Measurements from ENCODE around the gene TTC31.

The TTC31 gene

GRCh38 chr2:74527741-74528140 is 44.9 kb downstream of the TTC31 start:
- no peak for DNase-seq

- no peak for DNase-seq
Observed at GRCh38 chr2:74528600-74529356, 45.9 kb downstream of the TTC31 start.

GRCh38 chr2:74529357-74530238 is 46.7 kb downstream of the TTC31 start, which contains the start of the genes AUP1 and HTRA2:
Gene AUP1 (minus strand): TSS chr2:74529706. CDS start chr2:74529629, 77 bp downstream.
Gene HTRA2 (plus strand): TSS chr2:74529933. CDS start chr2:74530007, 74 bp downstream.
- peak; percentile 99 for DNase-seq

DNA sequence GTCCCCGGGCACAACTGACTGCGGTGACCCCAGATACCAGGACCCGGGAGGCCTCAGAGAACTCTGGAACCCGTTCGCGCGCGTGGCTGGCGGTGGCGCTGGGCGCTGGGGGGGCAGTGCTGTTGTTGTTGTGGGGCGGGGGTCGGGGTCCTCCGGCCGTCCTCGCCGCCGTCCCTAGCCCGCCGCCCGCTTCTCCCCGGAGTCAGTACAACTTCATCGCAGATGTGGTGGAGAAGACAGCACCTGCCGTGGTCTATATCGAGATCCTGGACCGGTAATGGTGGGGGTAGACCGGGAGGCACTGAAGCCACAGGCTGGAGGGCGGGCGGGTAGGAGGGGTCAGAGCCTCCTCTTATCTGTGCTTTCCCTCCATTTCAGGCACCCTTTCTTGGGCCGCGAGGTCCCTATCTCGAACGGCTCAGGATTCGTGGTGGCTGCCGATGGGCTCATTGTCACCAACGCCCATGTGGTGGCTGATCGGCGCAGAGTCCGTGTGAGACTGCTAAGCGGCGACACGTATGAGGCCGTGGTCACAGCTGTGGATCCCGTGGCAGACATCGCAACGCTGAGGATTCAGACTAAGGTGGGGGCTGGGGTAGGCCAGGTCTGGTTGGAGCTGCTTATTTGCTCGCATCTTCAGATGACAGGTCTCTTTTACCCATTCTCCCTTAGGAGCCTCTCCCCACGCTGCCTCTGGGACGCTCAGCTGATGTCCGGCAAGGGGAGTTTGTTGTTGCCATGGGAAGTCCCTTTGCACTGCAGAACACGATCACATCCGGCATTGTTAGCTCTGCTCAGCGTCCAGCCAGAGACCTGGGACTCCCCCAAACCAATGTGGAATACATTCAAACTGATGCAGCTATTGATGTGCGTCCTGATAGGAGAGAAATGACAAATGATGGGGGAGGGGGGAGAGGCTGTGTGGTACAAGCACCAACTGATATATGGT is 47.6 kb downstream of the TTC31 start:
- DNase-seq = peak; percentile 65

- no peak for DNase-seq
Observed at GRCh38 chr2:74531666-74532065, 48.8 kb downstream of the TTC31 start.

DNA sequence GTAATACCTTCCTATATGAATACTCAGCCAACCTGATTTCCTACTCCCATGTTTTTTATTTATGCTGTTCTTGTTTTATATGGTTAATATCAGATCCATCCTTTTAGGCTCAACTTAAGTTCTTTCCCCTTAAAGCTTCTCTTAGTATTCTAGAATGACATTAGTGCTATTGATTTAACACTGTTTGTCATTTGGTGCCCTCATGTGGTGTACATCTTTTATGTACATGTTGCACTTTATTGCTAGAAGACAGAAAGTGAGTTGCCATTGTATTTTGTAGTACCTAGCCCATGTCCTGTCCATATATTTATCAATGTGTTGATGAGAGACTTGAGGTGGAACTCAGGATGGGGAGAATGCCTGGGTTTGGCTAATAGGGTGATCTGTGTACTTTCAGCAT is 49.3 kb downstream of the TTC31 start:
- DNase-seq = no peak

DNA sequence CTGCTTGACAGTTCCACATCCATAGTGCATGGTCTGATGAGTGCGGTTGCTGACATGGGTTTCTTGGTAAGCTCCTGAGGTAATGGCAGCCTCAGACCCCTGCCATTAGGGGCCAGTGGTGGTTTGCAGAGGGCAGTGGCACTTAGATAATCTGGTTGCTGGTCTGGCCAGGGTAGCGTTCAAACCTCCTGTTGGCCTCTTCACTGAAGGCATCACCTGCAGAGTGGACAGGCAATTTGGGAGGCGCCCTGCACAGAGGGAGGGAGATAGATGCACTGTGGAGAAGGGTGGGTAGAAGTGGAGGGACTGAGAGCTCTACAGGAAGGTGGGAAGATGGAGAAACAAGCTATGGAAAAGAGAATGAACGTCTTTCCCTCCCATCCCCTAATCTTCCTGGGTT is 50.6 kb downstream of the TTC31 start:
- no peak for DNase-seq

- DNase-seq = no peak
Observed at GRCh38 chr2:74534411-74534810, 51.5 kb downstream of the TTC31 start.

DNA sequence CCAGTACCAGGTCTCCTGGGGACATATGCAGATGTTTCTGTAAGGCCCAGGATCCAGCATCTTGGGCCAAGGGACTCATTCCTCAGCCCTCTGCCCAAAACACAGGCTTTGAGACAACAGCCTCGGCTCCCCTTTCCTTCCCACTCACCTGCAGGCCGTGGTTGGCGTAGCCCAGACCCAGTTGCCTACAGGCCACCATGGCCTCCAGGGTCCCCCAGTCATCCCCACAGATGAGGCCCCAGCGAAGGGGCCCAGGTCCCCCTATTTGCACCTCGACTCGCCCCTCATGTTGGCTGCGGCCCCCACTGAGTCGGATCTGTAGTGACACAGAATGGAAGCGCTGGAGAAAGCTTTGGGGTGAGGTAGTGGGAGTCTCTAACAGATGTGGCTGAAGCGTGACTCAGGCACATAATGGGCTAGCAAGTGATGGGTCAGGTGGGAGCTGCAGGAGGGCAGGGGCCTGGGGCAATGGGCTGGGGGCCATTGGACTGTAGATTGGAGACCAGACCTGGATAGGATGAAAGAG is 52.6 kb downstream of the TTC31 start:
- no peak for DNase-seq

DNA sequence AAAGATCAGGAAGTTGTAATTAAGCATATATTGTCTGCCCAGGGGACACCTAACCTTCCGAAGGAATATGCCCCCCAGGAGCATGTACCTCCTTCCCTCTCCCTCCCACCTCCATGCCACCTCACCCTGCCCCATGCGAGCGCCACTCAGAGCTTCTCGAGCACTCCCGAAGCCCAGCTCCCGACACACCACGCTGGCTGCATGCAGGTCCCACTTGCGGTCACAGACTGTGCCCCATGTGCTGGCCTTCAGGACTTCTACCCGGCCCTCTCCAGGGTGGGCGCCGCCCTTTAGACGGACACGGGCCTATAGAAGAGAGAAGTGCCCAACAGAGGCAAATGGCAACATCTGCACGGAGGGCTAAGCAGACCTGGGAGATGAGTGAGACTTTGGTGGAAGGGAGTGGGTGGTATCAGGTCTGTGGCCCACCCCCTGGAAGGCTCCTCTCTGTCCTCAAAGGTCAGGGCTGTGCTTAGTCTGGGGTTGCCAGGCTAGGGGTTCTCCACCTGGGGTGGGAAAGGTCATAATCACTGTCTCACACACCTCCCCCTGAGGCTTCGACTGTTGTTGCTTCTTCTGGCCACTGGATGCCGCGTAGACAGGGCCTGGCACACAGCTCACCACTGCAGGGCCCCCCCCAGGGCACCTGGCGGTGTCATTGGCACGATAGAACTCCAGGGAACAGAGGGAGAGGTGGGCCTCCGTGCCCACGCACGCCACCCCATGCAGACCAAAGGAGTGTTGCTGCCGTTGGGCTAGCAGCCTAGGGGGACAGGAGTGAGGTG is 53.5 kb downstream of the TTC31 start:
- no peak for DNase-seq

DNA sequence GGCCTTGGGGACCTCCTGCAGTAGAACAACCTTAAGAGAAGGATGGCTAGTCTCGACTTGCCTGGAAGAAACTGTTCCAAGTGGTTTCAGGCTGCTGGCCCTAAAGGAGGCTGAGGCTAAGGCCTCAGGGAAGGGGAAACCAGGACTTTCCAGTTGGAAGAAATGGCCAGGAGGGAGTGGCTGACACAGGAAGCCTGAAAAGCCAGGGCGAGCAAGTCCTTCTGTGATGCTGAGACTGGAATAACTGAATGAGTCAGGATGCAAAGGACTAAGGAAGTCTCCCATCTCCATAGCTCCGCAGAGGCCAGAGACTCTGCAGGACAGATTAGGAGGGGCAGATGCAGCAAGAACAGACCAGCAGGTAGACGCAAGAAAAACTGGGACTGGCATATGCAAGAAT is 54.3 kb downstream of the TTC31 start:
- DNase-seq = no peak

GRCh38 chr2:74538881-74539339 is 56.0 kb downstream of the TTC31 start:
- DNase-seq = no peak

DNA sequence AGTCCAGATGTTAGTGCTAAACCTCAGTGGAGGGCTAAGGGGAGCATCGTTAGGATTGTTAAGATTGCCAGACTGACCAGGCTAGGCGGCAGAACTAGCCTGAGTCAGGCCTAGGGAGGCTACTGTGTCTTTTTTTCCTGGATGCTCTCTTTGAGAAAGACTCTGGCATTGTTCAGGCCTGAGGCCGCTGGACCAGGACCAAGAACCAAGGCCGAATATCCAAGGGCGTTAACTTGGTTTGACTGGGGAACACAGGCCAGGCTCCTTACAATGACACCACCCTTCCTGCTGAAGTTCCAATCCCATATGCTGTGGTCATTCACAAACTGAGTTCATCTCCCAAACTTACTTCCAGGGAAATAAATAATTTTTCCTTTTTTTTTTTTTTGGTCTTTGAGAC is 57.4 kb downstream of the TTC31 start:
- no peak for DNase-seq

- no peak for DNase-seq
Observed at GRCh38 chr2:74542978-74543377, 60.1 kb downstream of the TTC31 start.

Measured in eye (tissue), 1 donor.